OCI-LY1 (cell line): ENCODE measurements around the gene STRBP.

Source experiments
- H2AFZ ChIP-seq: fragments of 200-600 bp; sonication (generic), shearing (Covaris generic); 2 replicates; pipeline ENCODE4 v1.6.0; 2014; ENCODE audit warnings: antibody characterized with exemption, mild to moderate bottlenecking, low read length
- H3F3A ChIP-seq: fragments of 200-600 bp; sonication (generic), shearing (Covaris generic); 2 replicates; pipeline ENCODE4 v1.6.0; 2014; ENCODE audit warnings: mild to moderate bottlenecking, antibody characterized with exemption, low read length, moderate library complexity; ENCODE audit not compliant: insufficient read depth
- H3K27ac ChIP-seq: fragments of 200-600 bp; sonication (generic); 2 replicates; pipeline ENCODE4 v1.5.1; 2014; ENCODE audit warnings: low read length, mixed run types, mild to moderate bottlenecking, low read depth; ENCODE audit not compliant: poor library complexity, severe bottlenecking
- H3K27me3 ChIP-seq: fragments of 200-600 bp; sonication (generic); 2 replicates; pipeline ENCODE4 v1.6.0; 2014; ENCODE audit warnings: antibody characterized with exemption, mild to moderate bottlenecking, low read length, moderate library complexity; ENCODE audit not compliant: insufficient read depth
- H3K36me3 ChIP-seq: fragments of 200-600 bp; sonication (generic); 2 replicates; pipeline ENCODE4 v1.6.1; 2014; ENCODE audit warnings: mild to moderate bottlenecking, antibody characterized with exemption, low read length, moderate library complexity, mixed read lengths; ENCODE audit not compliant: insufficient read depth
- H3K4me1 ChIP-seq: fragments of 200-600 bp; sonication (generic); 2 replicates; pipeline ENCODE4 v1.5.1; 2014; ENCODE audit warnings: mild to moderate bottlenecking, low read length, moderate library complexity; ENCODE audit not compliant: insufficient read depth, severe bottlenecking
- H3K4me2 ChIP-seq: fragments of 200-600 bp; sonication (generic), shearing (Covaris generic); 2 replicates; pipeline ENCODE4 v1.6.1; 2014; ENCODE audit warnings: low read length
- H3K4me3 ChIP-seq: fragments of 200-600 bp; sonication (generic); 2 replicates; pipeline ENCODE4 v1.5.1; 2014; ENCODE audit warnings: low read length, low read depth, mild to moderate bottlenecking, mixed read lengths; ENCODE audit not compliant: poor library complexity, severe bottlenecking
- H3K79me2 ChIP-seq: fragments of 200-600 bp; shearing (Covaris generic); 2 replicates; pipeline ENCODE4 v1.6.1; 2016; ENCODE audit warnings: mixed run types, low read length, mixed read lengths; ENCODE audit not compliant: insufficient read depth
- H3K9ac ChIP-seq: fragments of 200-600 bp; sonication (generic), shearing (Covaris generic); 2 replicates; pipeline ENCODE4 v1.6.1; 2014; ENCODE audit warnings: mild to moderate bottlenecking, low read length, mixed read lengths
- H3K9me2 ChIP-seq: fragments of 200-600 bp; sonication (generic), shearing (Covaris generic); 2 replicates; pipeline ENCODE4 v1.6.1; 2014; ENCODE audit warnings: low read depth, mild to moderate bottlenecking, low read length, mixed read lengths
- H3K9me3 ChIP-seq: fragments of 200-600 bp; shearing (Covaris generic); 2 replicates; pipeline ENCODE4 v1.6.1; 2014; ENCODE audit warnings: low read length, mixed read lengths
- H4K20me1 ChIP-seq: fragments of 200-600 bp; sonication (generic), shearing (Covaris generic); 2 replicates; pipeline ENCODE4 v1.6.0; 2016; ENCODE audit warnings: mild to moderate bottlenecking, low read length; ENCODE audit not compliant: insufficient read depth
- CTCF ChIP-seq: fragments of 200-600 bp; sonication (generic), shearing (Covaris generic); IDR thresholded peaks from 2 replicates; pipeline ENCODE4 v1.5.1; 2017; ENCODE audit warnings: mild to moderate bottlenecking, antibody characterized with exemption, low read length, moderate library complexity, mixed read lengths
- EZH2 ChIP-seq: fragments of 200-600 bp; sonication (generic), shearing (Covaris generic); IDR thresholded peaks from 2 replicates; pipeline ENCODE4 v1.8.0; 2017; ENCODE audit warnings: borderline replicate concordance, mixed run types, mild to moderate bottlenecking, antibody characterized with exemption, low read length, moderate library complexity, mixed read lengths

The STRBP gene

GRCh38 chr9:123120131-123120530 is 148.3 kb downstream of the STRBP start:
- Histone ChIP-seq H3F3A (no peaks in the 10 kb centered on the region), H3K79me2 (no peaks in the 10 kb centered on the region), H3K27ac (no peak overlapping the region), H3K4me1 (peaks cover 7% of the 10 kb centered on the region), H3K9me3 (no peaks in the 10 kb centered on the region), H3K9me2 (no peaks in the 10 kb centered on the region), H3K27me3 (no peaks in the 10 kb centered on the region), H2AFZ (no peak overlapping the region), H3K4me3 (no peak overlapping the region), H3K9ac (no peak overlapping the region), H4K20me1 (no peaks in the 10 kb centered on the region), H3K36me3 (peaks cover 81% of the 10 kb centered on the region; the same call in 1 of the 2 replicates), H3K4me2 (no peak overlapping the region)
- TF ChIP-seq EZH2 (no peak), CTCF (no peak)

- no peak overlapping the region for H3K4me2 ChIP-seq
- peaks cover 7% of the 10 kb centered on the region for H3K4me1 ChIP-seq
- no peaks in the 10 kb centered on the region for H4K20me1 ChIP-seq
- H3K9me3 ChIP-seq = no peaks in the 10 kb centered on the region
- TF ChIP-seq CTCF (no peak), EZH2 (no peak)
- H3K9ac ChIP-seq = no peak overlapping the region
- H3K36me3 ChIP-seq = peaks cover 80% of the 10 kb centered on the region; the same call in 1 of the 2 replicates
- H3K9me2 ChIP-seq = no peaks in the 10 kb centered on the region
- H3K4me3 ChIP-seq = no peak overlapping the region
- no peaks in the 10 kb centered on the region for H3K79me2 ChIP-seq
- H2AFZ ChIP-seq = no peak overlapping the region
- no peaks in the 10 kb centered on the region for H3F3A ChIP-seq
- no peak overlapping the region for H3K27ac ChIP-seq
- no peaks in the 10 kb centered on the region for H3K27me3 ChIP-seq
These were observed 148.8 kb downstream of the STRBP start for GRCh38 chr9:123119566-123119965.

GRCh38 chr9:123116036-123116435 is 152.3 kb downstream of the STRBP start:
- peaks cover 27% of the 10 kb centered on the region for H3K4me1 ChIP-seq
- no peak overlapping the region for H3K27ac ChIP-seq
- no peak overlapping the region for H3K9ac ChIP-seq
- no peaks in the 10 kb centered on the region for H3K9me2 ChIP-seq
- no peak overlapping the region for H2AFZ ChIP-seq
- no peak overlapping the region for H3K4me3 ChIP-seq
- H4K20me1 ChIP-seq = no peaks in the 10 kb centered on the region
- no peaks in the 10 kb centered on the region for H3K79me2 ChIP-seq
- no peak overlapping the region for H3K4me2 ChIP-seq
- peaks cover 68% of the 10 kb centered on the region; the same call in 1 of the 2 replicates for H3K36me3 ChIP-seq
- H3K9me3 ChIP-seq = no peaks in the 10 kb centered on the region
- no peaks in the 10 kb centered on the region for H3K27me3 ChIP-seq
- TF ChIP-seq EZH2 = no peak
- no peak for TF ChIP-seq CTCF
- H3F3A ChIP-seq = no peaks in the 10 kb centered on the region
